CD4-positive, alpha-beta memory T cell (primary cell): Measurements from ENCODE around the gene ERP44. TPM values are rescaled to one million over a fixed set of nuclear protein-coding genes. Genes with fewer than 3 reads are reported as not detected.
"Not testable (repeated sequence)": the region's sequence is repeated elsewhere in the genome, so short reads cannot be mapped to it uniquely, and the experiment has no call there.

Experiments used
- CTCF ChIA-PET: fragments of 350-600 bp; sonication (Branson Sonifier 250); formaldehyde crosslinking; loops from one replicate; lab custom pipeline; 2021; ENCODE audit warnings: inconsistent platforms; ENCODE audit not compliant: partially characterized antibody; lab: Charles Lee
- POLR2A ChIA-PET: fragments of 350-600 bp; sonication (Branson Sonifier 250); formaldehyde crosslinking; loops from one replicate; lab custom pipeline; 2021; ENCODE audit not compliant: partially characterized antibody; lab: Charles Lee
- DNase-seq, 5 donors: peaks; one replicate each; pipeline versions ENCODE4 v3.0.0 to v3.0.0-alpha.2; 2020 to 2022; ENCODE audit warnings: mixed read lengths in 1 of 5
- H3K27ac ChIP-seq: one replicate; pipeline ENCODE4 v1.7.0; 2013; ENCODE audit warnings: low read depth, low read length
- H3K27me3 ChIP-seq: 2 replicates; pipeline ENCODE4 v1.7.0; 2013; ENCODE audit warnings: mild to moderate bottlenecking, low read length, moderate library complexity; ENCODE audit not compliant: insufficient read depth
- H3K36me3 ChIP-seq: 2 replicates; pipeline ENCODE4 v1.7.0; 2013; ENCODE audit warnings: mild to moderate bottlenecking, low read length, moderate library complexity; ENCODE audit not compliant: insufficient read depth
- H3K4me1 ChIP-seq: 2 replicates; pipeline ENCODE4 v1.7.0; 2013; ENCODE audit warnings: mild to moderate bottlenecking, low read length, moderate library complexity; ENCODE audit not compliant: insufficient read depth
- H3K4me3 ChIP-seq, 2 donors: one replicate each; pipeline ENCODE4 v1.7.0; 2013; ENCODE audit warnings: low read length in 2 of 2, mild to moderate bottlenecking in 1 of 2
- H3K9me3 ChIP-seq, 2 donors: one replicate each; pipeline ENCODE4 v1.7.0; 2013; ENCODE audit warnings: low read length in 2 of 2, control low read depth in 1 of 2; ENCODE audit not compliant: control insufficient read depth in 1 of 2
- H3K27ac Mint-ChIP-seq, 7 donors: one replicate each; pipeline ENCODE4 v1.8.0; 2020 to 2021; ENCODE audit warnings: mixed read lengths in 7 of 7, mild to moderate bottlenecking in 6 of 7, inconsistent platforms in 3 of 7, moderate library complexity in 3 of 7
- H3K27me3 Mint-ChIP-seq, 2 donors: one replicate each; pipeline ENCODE4 v1.8.0; 2020 to 2021; ENCODE audit warnings: mixed read lengths in 2 of 2
- H3K36me3 Mint-ChIP-seq, 2 donors: one replicate each; pipeline ENCODE4 v1.8.0; 2020 to 2021; ENCODE audit warnings: mixed read lengths in 2 of 2, inconsistent platforms in 1 of 2, mild to moderate bottlenecking in 1 of 2
- H3K4me1 Mint-ChIP-seq, 4 donors: one replicate each; pipeline ENCODE4 v1.8.0; 2020 to 2021; ENCODE audit warnings: mixed read lengths in 4 of 4, mild to moderate bottlenecking in 1 of 4
- H3K4me3 Mint-ChIP-seq, 8 donors: one replicate each; pipeline ENCODE4 v1.8.0; 2020 to 2021; ENCODE audit warnings: mixed read lengths in 8 of 8, mild to moderate bottlenecking in 7 of 8, moderate library complexity in 6 of 8, inconsistent platforms in 3 of 8
- H3K9me3 Mint-ChIP-seq, 8 donors: one replicate each; pipeline ENCODE4 v1.8.0; 2020 to 2021; ENCODE audit warnings: mixed read lengths in 8 of 8, mild to moderate bottlenecking in 5 of 8, inconsistent platforms in 3 of 8, moderate library complexity in 1 of 8
- intact Hi-C: fragments of 100-400 bp; cut with micrococcal nuclease; formaldehyde crosslinking; loops from one replicate; pipeline ENCODE4 v1.15.1; 2023
- polyA plus RNA-seq, 2 donors: library from polyadenylated mRNA; unstranded; fragments of 300-500 nt; fragmentation: Illumina TruSeq; gene quantifications; one replicate each; pipeline ENCODE4 v1.2.3, GENCODE V29; 2021
- total RNA-seq, 2 experiments: library from RNA; stranded (reverse); gene quantifications; one replicate each; pipeline ENCODE4 v1.2.3, GENCODE V29; 2021

Gene ERP44
- total and polyA plus RNA-seq, 4 experiments from 2014 or later = 16.5 to 44.7 (median 26.3) TPM

DNA sequence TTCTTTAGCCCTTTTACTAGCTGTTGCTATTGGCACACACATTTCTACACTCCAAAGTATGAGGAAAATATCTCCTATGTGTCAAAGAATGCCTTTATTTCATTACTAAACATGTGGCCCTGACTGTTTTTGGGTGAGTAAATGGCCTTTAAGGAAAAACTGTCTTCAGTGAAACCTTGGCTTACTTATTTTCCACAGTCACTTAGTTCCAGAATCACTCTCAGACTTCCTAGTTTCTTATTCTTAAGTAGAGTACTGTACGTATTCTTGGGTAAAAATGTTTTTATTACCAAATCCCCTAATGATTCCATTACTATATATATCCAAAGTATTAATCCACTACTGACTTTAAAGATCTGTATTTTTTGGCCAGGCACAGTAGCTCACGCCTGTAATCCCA, 27.5 kb downstream of the ERP44 start:
- no peak overlapping the region for H3K27ac ChIP-seq
- H3K36me3 Mint-ChIP-seq = peaks cover 2 to 11% of the 10 kb centered on the region in 2 donors
- H3K9me3 Mint-ChIP-seq = no peaks in the 10 kb centered on the region
- H3K4me1 Mint-ChIP-seq = peaks cover 24 to 49% (median 37%) of the 10 kb centered on the region in 4 donors
- ChIA-PET POLR2A (no interaction called here), CTCF (interaction anchor here (0.6 to 1.5 kb wide), 2 partner anchors 9 to 142 kb away, joined by 3 read pairs; no protein-coding TSS in a partner anchor)
- H3K4me3 Mint-ChIP-seq = no peak overlapping the region
- intact Hi-C loops = no loop called here
- DNase-seq = no peak
- no peaks in the 10 kb centered on the region for H3K9me3 ChIP-seq
- H3K27ac Mint-ChIP-seq = no peak overlapping the region
- H3K27me3 Mint-ChIP-seq = no peaks in the 10 kb centered on the region
- H3K27me3 ChIP-seq = no peaks in the 10 kb centered on the region
- peaks cover 9% of the 10 kb centered on the region for H3K4me1 ChIP-seq
- H3K36me3 ChIP-seq = no peaks in the 10 kb centered on the region
- no peak overlapping the region for H3K4me3 ChIP-seq

DNA sequence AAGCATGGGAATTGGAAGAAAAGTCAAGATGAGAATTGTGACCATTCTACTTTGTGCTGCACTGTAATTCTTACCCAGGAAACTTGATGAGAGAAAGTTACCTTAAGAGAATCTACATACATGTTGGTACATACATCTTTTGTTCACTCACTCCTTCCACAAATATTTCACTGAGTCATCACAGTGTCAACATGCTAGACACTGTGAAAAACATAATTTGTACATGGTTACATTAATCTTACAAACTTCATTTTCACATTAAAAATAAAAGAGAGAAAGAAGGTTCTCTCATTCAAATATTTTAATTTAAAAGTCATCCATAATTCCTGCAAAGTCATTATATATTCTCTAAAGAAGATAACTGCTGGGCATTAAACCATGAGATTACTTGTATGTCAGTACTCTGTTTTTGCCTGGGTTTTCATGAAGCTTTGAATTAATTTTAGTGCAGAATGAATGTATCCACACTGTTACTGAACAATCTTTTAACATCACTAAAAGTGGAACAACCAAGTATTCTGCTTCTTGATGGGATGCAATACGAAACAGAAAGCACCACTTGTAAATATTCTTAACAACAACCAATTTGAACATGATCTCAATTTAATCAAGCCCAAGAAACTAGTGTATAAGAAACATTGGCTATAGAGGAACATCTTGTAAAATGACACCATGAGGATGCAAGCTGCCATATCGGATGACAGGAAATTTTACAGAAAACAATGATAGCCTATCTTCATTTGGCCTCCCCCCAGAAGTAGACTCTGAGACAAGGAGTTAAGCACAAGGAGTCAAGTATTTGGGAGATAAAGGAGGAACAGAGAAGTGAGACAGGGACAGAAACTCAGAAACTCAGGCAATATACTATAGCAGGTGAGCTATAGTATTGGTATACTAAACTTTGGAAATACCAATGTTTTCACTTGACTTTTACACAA, 28.4 kb downstream of the ERP44 start:
- no peaks in the 10 kb centered on the region for H3K9me3 Mint-ChIP-seq
- no peaks in the 10 kb centered on the region for H3K9me3 ChIP-seq
- H3K4me1 Mint-ChIP-seq = peaks cover 24 to 48% (median 35%) of the 10 kb centered on the region in 4 donors
- no peaks in the 10 kb centered on the region for H3K27me3 Mint-ChIP-seq
- no peak for DNase-seq
- no peaks in the 10 kb centered on the region for H3K27me3 ChIP-seq
- peak overlapping the region in 3 of 7 donors; percentile 1 to 70 (median 24) for H3K27ac Mint-ChIP-seq
- POLR2A ChIA-PET = no interaction called here
- no peak overlapping the region for H3K4me3 Mint-ChIP-seq
- no peak overlapping the region for H3K27ac ChIP-seq
- CTCF ChIA-PET = no interaction called here
- no peak overlapping the region for H3K4me3 ChIP-seq
- H3K4me1 ChIP-seq = peaks cover 9% of the 10 kb centered on the region
- no peaks in the 10 kb centered on the region for H3K36me3 ChIP-seq
- intact Hi-C loops = no loop called here
- peaks cover 0 to 10% of the 10 kb centered on the region in 2 donors for H3K36me3 Mint-ChIP-seq

DNA sequence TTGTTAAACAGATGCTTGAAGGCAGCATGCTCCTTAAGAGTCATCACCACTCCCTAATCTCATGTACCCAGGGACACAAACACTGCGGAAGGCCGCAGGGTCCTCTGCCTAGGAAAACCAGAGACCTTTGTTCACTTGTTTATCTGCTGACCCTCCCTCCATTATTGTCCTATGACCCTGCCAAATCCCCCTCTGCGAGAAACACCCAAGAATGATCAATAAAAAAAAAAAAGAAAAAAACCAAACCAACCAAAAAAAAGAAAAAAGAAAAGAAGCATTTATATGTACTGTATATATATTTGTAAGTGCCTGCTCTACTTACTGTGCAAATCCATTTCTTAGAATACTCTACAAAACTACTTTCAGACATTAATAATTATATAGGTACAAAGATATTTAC, 29.7 kb downstream of the ERP44 start:
- Mint-ChIP-seq H3K4me3 (peak overlapping the region in 1 of 8 donors; percentile 47), H3K27ac (peak overlapping the region in 1 of 7 donors; percentile 63)

GRCh38 chr9:100067990-100068389, 30.8 kb downstream of the ERP44 start:
- POLR2A ChIA-PET, H3K9me3 Mint-ChIP-seq, H3K36me3 ChIP-seq, H3K27me3 ChIP-seq, H3K4me1 ChIP-seq, H3K27me3 Mint-ChIP-seq, H3K27ac Mint-ChIP-seq, H3K4me3 ChIP-seq, DNase-seq, H3K9me3 ChIP-seq, CTCF ChIA-PET, H3K4me3 Mint-ChIP-seq, intact Hi-C loops, H3K27ac ChIP-seq: not testable (repeated sequence)
- Mint-ChIP-seq H3K4me1 (peaks cover 24 to 37% (median 26%) of the 10 kb centered on the region in 4 donors), H3K36me3 (peaks cover 0 to 10% of the 10 kb centered on the region in 2 donors)

More for the DNA sequence above, 29.7 kb downstream of the ERP44 start:
- H3K27me3 ChIP-seq, H3K4me1 ChIP-seq, H3K9me3 Mint-ChIP-seq, H3K4me3 ChIP-seq, intact Hi-C loops, CTCF ChIA-PET, H3K27me3 Mint-ChIP-seq, H3K36me3 ChIP-seq, POLR2A ChIA-PET, H3K9me3 ChIP-seq, H3K27ac ChIP-seq, DNase-seq: not testable (repeated sequence)
- Mint-ChIP-seq H3K4me1 (peaks cover 25 to 41% (median 31%) of the 10 kb centered on the region in 4 donors), H3K36me3 (peaks cover 0 to 10% of the 10 kb centered on the region in 2 donors)

- H3K4me3 ChIP-seq = no peak overlapping the region
- ChIA-PET CTCF (no interaction called here), POLR2A (interaction anchor here (0.7 to 1.0 kb wide), 2 partner anchors 20 to 851 kb away, joined by 3 read pairs; no protein-coding TSS in a partner anchor)
- H3K27me3 ChIP-seq = no peaks in the 10 kb centered on the region
- no peaks in the 10 kb centered on the region for H3K9me3 Mint-ChIP-seq
- no peaks in the 10 kb centered on the region for H3K27me3 Mint-ChIP-seq
- H3K36me3 Mint-ChIP-seq = peaks cover 0 to 10% of the 10 kb centered on the region in 2 donors
- intact Hi-C loops = no loop called here
- H3K27ac ChIP-seq = no peak overlapping the region
- no peaks in the 10 kb centered on the region for H3K9me3 ChIP-seq
- DNase-seq = no peak
- H3K4me3 Mint-ChIP-seq = peak overlapping the region in 2 of 8 donors; percentile 8 to 11
- H3K36me3 ChIP-seq = no peaks in the 10 kb centered on the region
- H3K4me1 Mint-ChIP-seq = peaks cover 17 to 30% (median 21%) of the 10 kb centered on the region in 4 donors
- peak overlapping the region in 5 of 7 donors; percentile 1 to 57 (median 22) for H3K27ac Mint-ChIP-seq
- H3K4me1 ChIP-seq = peaks cover 5% of the 10 kb centered on the region
Measured at GRCh38 chr9:100066539-100066938, 32.3 kb downstream of the ERP44 start.

GRCh38 chr9:100064872-100065581, 33.8 kb downstream of the ERP44 start:
- POLR2A ChIA-PET = interaction anchor here (1.0 kb wide), 1 partner anchor 22 kb away, joined by 3 read pairs; no protein-coding TSS in a partner anchor
- DNase-seq = no peak
- Histone ChIP-seq H3K36me3 (no peaks in the 10 kb centered on the region), H3K4me3 (no peak overlapping the region), H3K9me3 (no peaks in the 10 kb centered on the region), H3K4me1 (peaks cover 5% of the 10 kb centered on the region), H3K27ac (no peak overlapping the region), H3K27me3 (no peaks in the 10 kb centered on the region)
- Mint-ChIP-seq H3K4me1 (peaks cover 12 to 23% (median 18%) of the 10 kb centered on the region in 4 donors), H3K4me3 (no peak overlapping the region), H3K36me3 (peaks cover 0 to 10% of the 10 kb centered on the region in 2 donors), H3K27ac (no peak overlapping the region), H3K27me3 (no peaks in the 10 kb centered on the region), H3K9me3 (no peaks in the 10 kb centered on the region)
- intact Hi-C loops = no loop called here
- CTCF ChIA-PET = interaction anchor here (0.6 to 1.0 kb wide), 3 partner anchors 9 to 89 kb away, joined by 3 to 4 read pairs (median 3); no protein-coding TSS in a partner anchor

- Mint-ChIP-seq H3K27ac (no peak overlapping the region), H3K4me1 (peaks cover 16 to 23% (median 18%) of the 10 kb centered on the region in 4 donors), H3K9me3 (no peaks in the 10 kb centered on the region), H3K36me3 (peaks cover 10 to 20% of the 10 kb centered on the region in 2 donors), H3K27me3 (no peaks in the 10 kb centered on the region), H3K4me3 (no peak overlapping the region)
- Histone ChIP-seq H3K4me3 (no peak overlapping the region), H3K9me3 (no peaks in the 10 kb centered on the region), H3K27me3 (no peaks in the 10 kb centered on the region), H3K36me3 (no peaks in the 10 kb centered on the region), H3K27ac (no peak overlapping the region), H3K4me1 (peaks cover 5% of the 10 kb centered on the region)
- ChIA-PET POLR2A (no interaction called here), CTCF (interaction anchor here (1.0 to 1.2 kb wide), 2 partner anchors 9 to 35 kb away, joined by 3 read pairs; no protein-coding TSS in a partner anchor)
- DNase-seq = no peak
- intact Hi-C loops = no loop called here
Measured at GRCh38 chr9:100063185-100063584, 35.6 kb downstream of the ERP44 start.
